UCSD-AML1 (cell line): ENCODE results near the gene UBE3B.

Experiments
- DNase-seq: peaks from one replicate; lab custom pipeline; 2025; ENCODE audit not compliant: unreplicated experiment; lab: John Stamatoyannopoulos, UW

UBE3B gene

GRCh38 chr12:109568486-109568885, 91.1 kb downstream of the UBE3B start:
- DNase-seq = no peak

GRCh38 chr12:109571773-109572505, 94.5 kb downstream of the UBE3B start:
- no peak for DNase-seq

GRCh38 chr12:109572506-109572845, 95.0 kb downstream of the UBE3B start:
- no peak for DNase-seq

GRCh38 chr12:109573029-109573913, 95.8 kb downstream of the UBE3B start, which contains the start of the genes MMAB and MVK:
TSS of gene MMAB (minus strand) at chr12:109573504. CDS start at chr12:109573480, 24 bp downstream.
TSS of gene MVK (plus strand) at chr12:109573794. CDS start at chr12:109574823, 1,029 bp downstream.
- DNase-seq = peak; percentile 98

- no peak for DNase-seq
Observed at GRCh38 chr12:109573914-109574244, 96.4 kb downstream of the UBE3B start.

- no peak for DNase-seq
Observed at GRCh38 chr12:109575683-109576082, 98.2 kb downstream of the UBE3B start.

GRCh38 chr12:109577311-109577710, 99.9 kb downstream of the UBE3B start:
- no peak for DNase-seq

GRCh38 chr12:109578330-109578927, 101.0 kb downstream of the UBE3B start:
- DNase-seq = no peak

- DNase-seq = no peak
Observed at GRCh38 chr12:109579639-109580038, 102.2 kb downstream of the UBE3B start.

- DNase-seq = no peak
Observed at GRCh38 chr12:109580272-109580671, 102.8 kb downstream of the UBE3B start.

- DNase-seq = no peak
Observed at GRCh38 chr12:109580684-109581333, 103.4 kb downstream of the UBE3B start.

- no peak for DNase-seq
Observed at GRCh38 chr12:109581334-109581691, 103.9 kb downstream of the UBE3B start.

- DNase-seq = no peak
Observed at GRCh38 chr12:109581856-109582255, 104.4 kb downstream of the UBE3B start.

GRCh38 chr12:109582636-109583035, 105.2 kb downstream of the UBE3B start:
- DNase-seq = no peak

- DNase-seq = no peak
Observed at GRCh38 chr12:109583733-109584132, 106.3 kb downstream of the UBE3B start.
